ENCODE measurements around the gene SLC18A3.

GRCh38 chr10:49613882-49614241, 3.8 kb downstream of the SLC18A3 start, which contains the start of gene CHAT:
- TF ChIP-seq POLR2AphosphoS5 (IDR thresholded peaks at IDR 0.05; ENCODE audit: low read depth) (no peak), CTCF (IDR thresholded peaks at IDR 0.05; ENCODE audit: insufficient read depth, low read length) (no peak)

Measured in HL-60 (cell line).